Keratinocyte (primary cell): Measurements from ENCODE around the gene PCDH9. TPM values are rescaled to one million over a fixed set of nuclear protein-coding genes. Genes with fewer than 3 reads are reported as not detected.

ENCODE experiments used
- DNase-seq: peaks from one replicate; pipeline ENCODE4 v3.0.0-alpha.2; 2011; ENCODE audit warnings: low read depth, missing footprints, low spot score
- FAIRE-seq: peaks from 2 replicates; lab custom pipeline; 2011; peaks lifted over from hg19 to GRCh38; lab: Jason Lieb, UNC
- H2AFZ ChIP-seq: 2 replicates; pipeline ENCODE4 v1.6.0; 2012; ENCODE audit warnings: low read length, control low read depth, inconsistent platforms; ENCODE audit not compliant: control insufficient read depth
- H3K27ac ChIP-seq: 2 replicates; pipeline ENCODE4 v1.5.1; 2011; ENCODE audit warnings: low read length; ENCODE audit not compliant: control insufficient read depth, insufficient read depth
- H3K27me3 ChIP-seq: 3 replicates; pipeline ENCODE4 v1.6.0; 2011; ENCODE audit warnings: low read length; ENCODE audit not compliant: control insufficient read depth, insufficient read depth; ENCODE audit errors: extremely low read depth
- H3K36me3 ChIP-seq, 2 experiments: 2 replicates in 1 of 2; 3 replicates in 1 of 2; pipeline ENCODE4 v1.5.1; 2011; ENCODE audit warnings: low read length in 2 of 2, mild to moderate bottlenecking in 1 of 2; ENCODE audit not compliant: control insufficient read depth in 2 of 2, insufficient read depth in 2 of 2; ENCODE audit errors: extremely low read depth in 1 of 2
- H3K4me1 ChIP-seq: 3 replicates; pipeline ENCODE4 v1.5.1; 2011; ENCODE audit warnings: low read length; ENCODE audit not compliant: control insufficient read depth, insufficient read depth; ENCODE audit errors: extremely low read depth
- H3K4me2 ChIP-seq: 3 replicates; pipeline ENCODE4 v1.6.0; 2011; ENCODE audit warnings: low read depth, low read length; ENCODE audit not compliant: control insufficient read depth, insufficient read depth; ENCODE audit errors: extremely low read depth
- H3K4me3 ChIP-seq, 3 experiments: fragments of 200-600 bp in 1 of 3; sonication (generic) in 1 of 3; 2 replicates in 2 of 3; 3 replicates in 1 of 3; pipeline ENCODE4 v1.5.1; 2011 to 2016; ENCODE audit warnings: low read length in 3 of 3, mild to moderate bottlenecking in 3 of 3, control low read depth in 2 of 3, inconsistent platforms in 1 of 3, low read depth in 1 of 3, mixed read lengths in 1 of 3, mixed run types in 1 of 3, moderate library complexity in 1 of 3; ENCODE audit not compliant: control insufficient read depth in 2 of 3, insufficient read depth in 2 of 3; ENCODE audit errors: extremely low read depth in 1 of 3
- H3K79me2 ChIP-seq: 2 replicates; pipeline ENCODE4 v1.6.0; 2012; ENCODE audit warnings: low read length; ENCODE audit not compliant: control insufficient read depth, insufficient read depth
- H3K9ac ChIP-seq: 3 replicates; pipeline ENCODE4 v1.6.0; 2011; ENCODE audit warnings: low read length; ENCODE audit not compliant: control insufficient read depth, insufficient read depth; ENCODE audit errors: extremely low read depth
- H3K9me1 ChIP-seq: 3 replicates; pipeline ENCODE4 v1.6.0; 2011; ENCODE audit warnings: low read length; ENCODE audit not compliant: control insufficient read depth, insufficient read depth; ENCODE audit errors: extremely low read depth
- H3K9me3 ChIP-seq: 2 replicates; pipeline ENCODE4 v1.5.1; 2012; ENCODE audit warnings: low read depth, low read length; ENCODE audit not compliant: control insufficient read depth
- H4K20me1 ChIP-seq: 3 replicates; pipeline ENCODE4 v1.6.0; 2011; ENCODE audit warnings: low read length; ENCODE audit not compliant: control insufficient read depth, insufficient read depth; ENCODE audit errors: extremely low read depth
- CTCF ChIP-seq, 3 experiments: IDR thresholded peaks in 1 of 3; conservative IDR thresholded peaks in 1 of 3; optimal IDR thresholded peaks in 1 of 3; 2 replicates in 2 of 3; 3 replicates in 1 of 3; pipeline versions ENCODE3 to v1.5.1; 2011; ENCODE audit warnings: low read length in 3 of 3, mild to moderate bottlenecking in 3 of 3, moderate library complexity in 2 of 3, control low read depth in 1 of 3, inconsistent platforms in 1 of 3; ENCODE audit not compliant: insufficient read depth in 2 of 3; ENCODE audit errors: extremely low read depth in 1 of 3
- EZH2 ChIP-seq: IDR thresholded peaks from one replicate; pipeline ENCODE4 v1.6.1; 2012; ENCODE audit warnings: inconsistent platforms, mild to moderate bottlenecking, low read length, moderate library complexity
- dilution Hi-C: fragments of 300-500 bp; cut with MboI; formaldehyde crosslinking; loops from one replicate; pipeline ENCODE4 v1.7.0; 2020; ENCODE audit warnings: low sequenced_read_pairs; ENCODE audit not compliant: extremely low pct_ligation_motif_present
- polyA plus RNA-seq, 5 experiments: library from polyadenylated mRNA; depleted of rRNA in 3 of 5; stranded (reverse) in 3 of 5; stranded (forward) in 1 of 5; unstranded in 1 of 5; fragments of >200 nt; gene quantifications; 1 replicate in 1 of 5; 2 replicates in 3 of 5; 3 replicates in 1 of 5; pipeline versions ENCODE4 v1.2.1 to v1.2.3, GENCODE V29; 2011 to 2012; ENCODE audit warnings: missing spikeins in 2 of 5, low read depth in 1 of 5, low replicate concordance in 1 of 5

PCDH9 gene
- polyA plus RNA-seq, 1 donor (not counting 4 experiments of a cell fraction or from before 2014, with no cell fraction given): 0.21 TPM

GRCh38 chr13:67155898-67156722 is 74.0 kb downstream of the PCDH9 start:
- Histone ChIP-seq H3K4me2 (no peak overlapping the region), H3K79me2 (no peaks in the 10 kb centered on the region), H3K9ac (no peak overlapping the region), H3K27me3 (no peaks in the 10 kb centered on the region), H3K9me3 (no peaks in the 10 kb centered on the region), H2AFZ (no peak overlapping the region), H3K27ac (no peak overlapping the region), H3K4me3 (no peak overlapping the region), H3K4me1 (no peaks in the 10 kb centered on the region), H3K36me3 (no peaks in the 10 kb centered on the region), H4K20me1 (no peaks in the 10 kb centered on the region), H3K9me1 (no peaks in the 10 kb centered on the region)
- FAIRE-seq (no peak), DNase-seq (no peak)
- no peak for TF ChIP-seq CTCF (optimal IDR thresholded peaks at IDR 0.05 in 1 of 3, IDR thresholded peaks at IDR 0.05 in 1 of 3, conservative IDR thresholded peaks at IDR 0.05 in 1 of 3; ENCODE audit: extremely low read depth in 1 of 3, insufficient read depth in 2 of 3, low read length in 3 of 3)
- TF ChIP-seq EZH2: no peak
- dilution Hi-C loops: no loop called here

GRCh38 chr13:67152085-67152484 is 78.1 kb downstream of the PCDH9 start:
- Histone ChIP-seq H3K9ac (no peak overlapping the region), H3K9me1 (no peaks in the 10 kb centered on the region), H3K9me3 (no peaks in the 10 kb centered on the region), H3K79me2 (no peaks in the 10 kb centered on the region), H4K20me1 (no peaks in the 10 kb centered on the region), H3K27ac (no peak overlapping the region), H3K4me2 (no peak overlapping the region), H3K36me3 (no peaks in the 10 kb centered on the region), H2AFZ (no peak overlapping the region), H3K27me3 (no peaks in the 10 kb centered on the region), H3K4me3 (no peak overlapping the region), H3K4me1 (no peaks in the 10 kb centered on the region)
- TF ChIP-seq CTCF (optimal IDR thresholded peaks at IDR 0.05 in 1 of 3, IDR thresholded peaks at IDR 0.05 in 1 of 3, conservative IDR thresholded peaks at IDR 0.05 in 1 of 3; ENCODE audit: extremely low read depth in 1 of 3, insufficient read depth in 2 of 3, low read length in 3 of 3) (no peak), EZH2 (no peak)
- DNase-seq: no peak
- no peak for FAIRE-seq
- dilution Hi-C loops: no loop called here
